PFSK-1 (cell line): ENCODE measurements around the gene VEPH1.

Experiments used
- FOXP2 ChIP-seq: optimal IDR thresholded peaks from 2 replicates; pipeline ENCODE3; 2011; ENCODE audit warnings: borderline replicate concordance, control low read depth, inconsistent platforms; ENCODE audit not compliant: insufficient read depth; ENCODE audit errors: extremely low read length, extremely low read depth
- POLR2AphosphoS5 ChIP-seq: IDR thresholded peaks from 2 replicates; pipeline ENCODE4 v1.6.1; 2012; ENCODE audit warnings: low read depth, mild to moderate bottlenecking, control low read depth, low read length, moderate library complexity
- REST ChIP-seq, 2 experiments: IDR thresholded peaks; 2 replicates each; pipeline versions ENCODE4 v1.6.1 to v1.8.0; 2011 to 2012; ENCODE audit warnings: low read depth in 2 of 2, low read length in 2 of 2, control low read depth in 1 of 2, inconsistent platforms in 1 of 2, mild to moderate bottlenecking in 1 of 2, moderate library complexity in 1 of 2; ENCODE audit not compliant: insufficient read depth in 1 of 2
- SIN3A ChIP-seq: IDR thresholded peaks from 2 replicates; pipeline ENCODE4 v1.6.1; 2012; ENCODE audit warnings: mild to moderate bottlenecking, low read length, moderate library complexity, borderline replicate concordance; ENCODE audit not compliant: insufficient read depth
- TAF1 ChIP-seq: IDR thresholded peaks from 2 replicates; pipeline ENCODE4 v1.6.1; 2012; ENCODE audit warnings: low read length, control low read depth, borderline replicate concordance; ENCODE audit not compliant: insufficient read depth

DNA sequence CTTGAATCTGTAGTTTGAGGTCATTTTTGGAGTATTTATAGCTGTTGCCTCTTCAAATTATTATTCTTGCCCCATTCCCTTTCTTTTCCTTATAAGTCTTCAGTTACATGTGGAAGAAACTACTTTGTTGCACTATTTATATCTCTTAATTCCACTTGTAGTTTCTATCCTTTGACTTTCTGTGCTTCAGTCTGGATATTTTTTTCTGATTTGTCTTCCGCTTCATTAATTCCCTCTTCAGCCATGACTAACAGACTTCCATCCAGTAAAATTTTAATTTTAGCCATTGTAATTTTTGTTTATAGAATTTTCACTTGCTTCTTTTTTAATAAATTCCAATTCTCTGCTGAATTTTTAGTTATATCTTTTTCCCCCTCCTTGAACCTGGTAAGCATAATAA lies 15.7 kb upstream of the VEPH1 start:
- TF ChIP-seq TAF1, result no peak
- no peak for TF ChIP-seq REST (IDR thresholded peaks at IDR 0.05; ENCODE audit: insufficient read depth in 1 of 2, low read depth in 2 of 2, low read length in 2 of 2)
- no peak for TF ChIP-seq POLR2AphosphoS5
- no peak for TF ChIP-seq SIN3A
- TF ChIP-seq FOXP2, result no peak
